IMR-90 (cell line): ENCODE data around the gene TYSND1.
A peak's percentile ranks its signal among the peaks of the same experiment; 100 is the strongest.

Experiments
- BHLHE40 ChIP-seq: fragments of 150-350 bp; IDR thresholded peaks from 2 replicates; pipeline ENCODE4 v1.6.1; 2016; ENCODE audit warnings: mild to moderate bottlenecking, low read depth, low read length
- CEBPB ChIP-seq: IDR thresholded peaks from 2 replicates; pipeline ENCODE4 v1.6.1; 2012; ENCODE audit warnings: low read depth, low read length, improper control_type of control experiment
- ELK1 ChIP-seq: fragments of 150-350 bp; IDR thresholded peaks from 2 replicates; pipeline ENCODE4 v1.6.1; 2016; ENCODE audit warnings: low read depth, mild to moderate bottlenecking, low read length, moderate library complexity, borderline replicate concordance
- FOS ChIP-seq: fragments of 150-350 bp; IDR thresholded peaks from 2 replicates; pipeline ENCODE4 v1.6.1; 2016; ENCODE audit warnings: low read depth, low read length
- MAFK ChIP-seq: IDR thresholded peaks from 2 replicates; pipeline ENCODE4 v1.6.1; 2012; ENCODE audit warnings: low read depth, low read length, improper control_type of control experiment
- NFE2L2 ChIP-seq: fragments of 150-350 bp; IDR thresholded peaks from 2 replicates; pipeline ENCODE4 v1.6.1; 2016; ENCODE audit warnings: low read depth, mild to moderate bottlenecking, low read length
- POLR2A ChIP-seq: IDR thresholded peaks from 2 replicates; pipeline ENCODE4 v1.6.1; 2012; ENCODE audit warnings: mild to moderate bottlenecking, low read depth, low read length
- RAD21 ChIP-seq: IDR thresholded peaks from 2 replicates; pipeline ENCODE4 v1.6.1; 2012; ENCODE audit warnings: low read length, improper control_type of control experiment
- RCOR1 ChIP-seq: IDR thresholded peaks from 2 replicates; pipeline ENCODE4 v1.6.1; 2012; ENCODE audit warnings: mild to moderate bottlenecking, low read length, improper control_type of control experiment; ENCODE audit not compliant: insufficient replicate concordance
- RFX5 ChIP-seq: IDR thresholded peaks from 2 replicates; pipeline ENCODE4 v1.8.0; 2012; ENCODE audit warnings: low read depth, mild to moderate bottlenecking, low read length, moderate library complexity
- SMC3 ChIP-seq: fragments of 150-350 bp; IDR thresholded peaks from 2 replicates; pipeline ENCODE4 v1.6.1; 2016; ENCODE audit warnings: low read depth, mild to moderate bottlenecking, antibody characterized with exemption, low read length, moderate library complexity
- TF ChIP-seq, protein P1 (sequence below): conservative IDR thresholded peaks from 2 replicates; pipeline ENCODE4 v1.5.1; 2012; ENCODE audit warnings: mild to moderate bottlenecking, low read depth, low read length, improper control_type of control experiment
- TF ChIP-seq, protein P2 (sequence below): fragments of 150-350 bp; IDR thresholded peaks from 2 replicates; pipeline ENCODE4 v1.6.1; 2017; ENCODE audit warnings: mild to moderate bottlenecking, antibody characterized with exemption, low read length, low read depth

DNA sequence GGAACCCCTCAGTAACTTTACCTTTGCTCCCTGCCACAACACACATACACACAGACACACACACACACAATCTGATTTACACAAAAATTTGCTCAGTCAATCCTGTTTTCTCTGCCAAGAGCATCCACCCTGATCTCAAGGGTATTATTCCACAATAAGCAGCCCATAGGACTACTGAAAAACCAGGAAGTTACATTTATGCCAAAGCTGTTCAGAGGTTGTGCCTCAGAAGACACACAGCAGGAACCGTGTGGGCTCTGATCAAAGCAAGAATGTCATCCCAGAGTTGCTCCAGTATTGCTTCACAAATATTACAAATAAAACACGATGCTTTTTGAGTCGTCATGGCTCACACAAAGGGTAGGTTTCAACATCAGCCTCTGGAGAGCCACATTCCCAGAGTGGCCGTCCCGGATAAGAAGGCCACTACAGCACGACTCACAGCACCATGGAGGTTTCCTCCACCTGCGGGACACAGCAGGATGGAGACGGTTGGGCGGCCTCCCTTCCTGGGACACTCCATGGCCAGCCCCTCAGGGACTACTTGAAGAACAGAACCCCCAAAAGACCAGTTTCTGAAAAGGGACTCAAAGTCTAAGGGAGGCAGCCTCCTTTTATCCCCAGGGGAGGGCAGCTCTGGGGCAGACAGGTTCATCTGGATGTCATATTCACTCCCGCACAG lies 15.5 kb downstream of the TYSND1 start:
- no peak for TF ChIP-seq RCOR1
- TF ChIP-seq, protein P1, sequence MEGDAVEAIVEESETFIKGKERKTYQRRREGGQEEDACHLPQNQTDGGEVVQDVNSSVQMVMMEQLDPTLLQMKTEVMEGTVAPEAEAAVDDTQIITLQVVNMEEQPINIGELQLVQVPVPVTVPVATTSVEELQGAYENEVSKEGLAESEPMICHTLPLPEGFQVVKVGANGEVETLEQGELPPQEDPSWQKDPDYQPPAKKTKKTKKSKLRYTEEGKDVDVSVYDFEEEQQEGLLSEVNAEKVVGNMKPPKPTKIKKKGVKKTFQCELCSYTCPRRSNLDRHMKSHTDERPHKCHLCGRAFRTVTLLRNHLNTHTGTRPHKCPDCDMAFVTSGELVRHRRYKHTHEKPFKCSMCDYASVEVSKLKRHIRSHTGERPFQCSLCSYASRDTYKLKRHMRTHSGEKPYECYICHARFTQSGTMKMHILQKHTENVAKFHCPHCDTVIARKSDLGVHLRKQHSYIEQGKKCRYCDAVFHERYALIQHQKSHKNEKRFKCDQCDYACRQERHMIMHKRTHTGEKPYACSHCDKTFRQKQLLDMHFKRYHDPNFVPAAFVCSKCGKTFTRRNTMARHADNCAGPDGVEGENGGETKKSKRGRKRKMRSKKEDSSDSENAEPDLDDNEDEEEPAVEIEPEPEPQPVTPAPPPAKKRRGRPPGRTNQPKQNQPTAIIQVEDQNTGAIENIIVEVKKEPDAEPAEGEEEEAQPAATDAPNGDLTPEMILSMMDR, result no peak
- TF ChIP-seq POLR2A, result no peak
- TF ChIP-seq FOS, result no peak
- TF ChIP-seq RFX5, result no peak
- TF ChIP-seq, protein P2, sequence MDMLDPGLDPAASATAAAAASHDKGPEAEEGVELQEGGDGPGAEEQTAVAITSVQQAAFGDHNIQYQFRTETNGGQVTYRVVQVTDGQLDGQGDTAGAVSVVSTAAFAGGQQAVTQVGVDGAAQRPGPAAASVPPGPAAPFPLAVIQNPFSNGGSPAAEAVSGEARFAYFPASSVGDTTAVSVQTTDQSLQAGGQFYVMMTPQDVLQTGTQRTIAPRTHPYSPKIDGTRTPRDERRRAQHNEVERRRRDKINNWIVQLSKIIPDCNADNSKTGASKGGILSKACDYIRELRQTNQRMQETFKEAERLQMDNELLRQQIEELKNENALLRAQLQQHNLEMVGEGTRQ, result no peak
- TF ChIP-seq SMC3, result no peak
- TF ChIP-seq BHLHE40, result no peak
- peak; percentile 95 for TF ChIP-seq CEBPB
- TF ChIP-seq RAD21, result no peak
- TF ChIP-seq MAFK, result no peak
- TF ChIP-seq ELK1, result no peak
- no peak; the same call in 1 of the 2 replicates for TF ChIP-seq NFE2L2
